ENCODE measurements around the gene GYPA.
"Not testable (repeated sequence)": the region's sequence is repeated elsewhere in the genome, so short reads cannot be mapped to it uniquely, and the experiment has no call there.

GYPA gene

DNA sequence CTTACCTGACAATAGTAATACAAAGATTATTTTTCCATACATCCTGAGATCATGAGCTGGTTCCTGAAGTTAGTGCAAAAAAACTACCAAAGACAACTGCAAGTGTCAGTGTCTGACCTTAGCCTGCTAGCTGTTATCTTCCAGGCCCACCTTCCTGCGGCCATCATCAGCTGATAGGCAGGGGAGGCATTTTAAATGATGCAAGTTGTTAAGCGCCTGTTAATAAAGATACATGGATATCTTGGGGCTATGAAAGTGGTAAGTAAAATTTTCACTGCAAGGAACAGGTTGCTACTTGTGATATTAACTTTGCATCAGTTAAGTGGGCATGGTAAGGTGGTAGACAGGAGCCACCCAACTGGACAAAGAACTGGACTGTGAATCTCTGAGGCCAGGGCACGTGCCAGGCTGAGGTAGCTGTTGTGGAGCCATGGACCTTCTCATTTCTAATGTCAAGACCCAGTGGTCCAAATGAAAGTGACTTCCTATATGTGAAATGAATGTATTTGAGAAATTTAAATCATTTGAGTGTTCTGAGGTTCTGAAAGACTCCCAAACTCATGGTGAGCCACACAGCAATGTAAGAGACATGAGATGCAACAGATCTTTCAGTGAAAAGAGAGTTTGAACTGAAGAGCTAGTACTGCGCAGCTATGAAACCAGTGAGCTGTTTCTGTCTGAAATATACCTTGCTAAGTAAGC, at the start of gene GYPA:
TSS of gene GYPA (minus strand) at position 125 of the 702 bp plus-strand sequence. CDS start at position 42, 83 bp downstream.
- ATAC-seq = not testable (repeated sequence)

GRCh38 chr4:144190009-144190408, 49.5 kb upstream of the GYPA start:
- no peak for ATAC-seq
- no peak for TF ChIP-seq ESRRG (CRISPR knock-in tag; IDR thresholded peaks at IDR 0.05)
- TF ChIP-seq, protein P1, sequence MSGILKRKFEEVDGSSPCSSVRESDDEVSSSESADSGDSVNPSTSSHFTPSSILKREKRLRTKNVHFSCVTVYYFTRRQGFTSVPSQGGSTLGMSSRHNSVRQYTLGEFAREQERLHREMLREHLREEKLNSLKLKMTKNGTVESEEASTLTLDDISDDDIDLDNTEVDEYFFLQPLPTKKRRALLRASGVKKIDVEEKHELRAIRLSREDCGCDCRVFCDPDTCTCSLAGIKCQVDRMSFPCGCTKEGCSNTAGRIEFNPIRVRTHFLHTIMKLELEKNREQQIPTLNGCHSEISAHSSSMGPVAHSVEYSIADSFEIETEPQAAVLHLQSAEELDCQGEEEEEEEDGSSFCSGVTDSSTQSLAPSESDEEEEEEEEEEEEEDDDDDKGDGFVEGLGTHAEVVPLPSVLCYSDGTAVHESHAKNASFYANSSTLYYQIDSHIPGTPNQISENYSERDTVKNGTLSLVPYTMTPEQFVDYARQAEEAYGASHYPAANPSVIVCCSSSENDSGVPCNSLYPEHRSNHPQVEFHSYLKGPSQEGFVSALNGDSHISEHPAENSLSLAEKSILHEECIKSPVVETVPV (CRISPR knock-in tag; IDR thresholded peaks at IDR 0.05) = no peak
- TF ChIP-seq GLIS3 (CRISPR knock-in tag; IDR thresholded peaks at IDR 0.05) = no peak
- no peak for TF ChIP-seq TCF4 (CRISPR knock-in tag; IDR thresholded peaks at IDR 0.05; ENCODE audit: borderline replicate concordance)
- no peak for TF ChIP-seq ZC3H10 (CRISPR knock-in tag; IDR thresholded peaks at IDR 0.05)
- no peak for TF ChIP-seq TOX (CRISPR knock-in tag; IDR thresholded peaks at IDR 0.05; ENCODE audit: borderline replicate concordance)
- TF ChIP-seq CSDC2 (CRISPR knock-in tag; IDR thresholded peaks at IDR 0.05) = no peak
- TF ChIP-seq ZFP3 (CRISPR knock-in tag; IDR thresholded peaks at IDR 0.05) = no peak
- TF ChIP-seq ZNF8 (CRISPR knock-in tag; IDR thresholded peaks at IDR 0.05) = no peak
- TF ChIP-seq, protein P2, sequence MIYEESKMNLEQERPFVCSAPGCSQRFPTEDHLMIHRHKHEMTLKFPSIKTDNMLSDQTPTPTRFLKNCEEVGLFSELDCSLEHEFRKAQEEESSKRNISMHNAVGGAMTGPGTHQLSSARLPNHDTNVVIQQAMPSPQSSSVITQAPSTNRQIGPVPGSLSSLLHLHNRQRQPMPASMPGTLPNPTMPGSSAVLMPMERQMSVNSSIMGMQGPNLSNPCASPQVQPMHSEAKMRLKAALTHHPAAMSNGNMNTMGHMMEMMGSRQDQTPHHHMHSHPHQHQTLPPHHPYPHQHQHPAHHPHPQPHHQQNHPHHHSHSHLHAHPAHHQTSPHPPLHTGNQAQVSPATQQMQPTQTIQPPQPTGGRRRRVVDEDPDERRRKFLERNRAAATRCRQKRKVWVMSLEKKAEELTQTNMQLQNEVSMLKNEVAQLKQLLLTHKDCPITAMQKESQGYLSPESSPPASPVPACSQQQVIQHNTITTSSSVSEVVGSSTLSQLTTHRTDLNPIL (CRISPR knock-in tag; IDR thresholded peaks at IDR 0.05; ENCODE audit: low read depth) = no peak
- TF ChIP-seq ZNF70 (CRISPR knock-in tag; IDR thresholded peaks at IDR 0.05) = no peak
- TF ChIP-seq ZNF565 (CRISPR knock-in tag; conservative IDR thresholded peaks at IDR 0.05; ENCODE audit: low read depth) = no peak
- TF ChIP-seq ZFP30 (CRISPR knock-in tag; IDR thresholded peaks at IDR 0.05) = no peak

DNA sequence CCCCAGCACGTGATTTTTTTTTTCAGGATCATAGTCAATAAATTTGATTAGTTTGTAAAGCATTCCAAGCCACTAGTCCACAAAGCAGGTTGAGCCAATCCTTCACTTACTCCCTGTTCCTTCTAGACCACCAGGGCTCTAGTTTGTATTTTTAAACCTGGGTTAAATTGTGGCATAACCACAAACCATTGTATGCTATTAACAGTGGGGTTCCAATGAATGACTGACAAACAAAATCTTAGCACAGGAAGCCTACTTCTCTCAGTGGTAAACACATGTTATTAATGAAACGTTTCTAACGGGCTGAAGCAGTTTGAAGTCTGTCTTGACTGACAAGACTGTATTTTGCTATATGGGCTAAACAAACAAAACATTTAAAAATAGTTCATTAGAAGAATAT, 48.6 kb upstream of the GYPA start:
- no peak for ATAC-seq

GRCh38 chr4:144185086-144185485, 44.6 kb upstream of the GYPA start:
- TF ChIP-seq TCF4 (CRISPR knock-in tag; IDR thresholded peaks at IDR 0.05; ENCODE audit: borderline replicate concordance) (no peak), ZNF8 (CRISPR knock-in tag; IDR thresholded peaks at IDR 0.05) (no peak), ZFP30 (CRISPR knock-in tag; IDR thresholded peaks at IDR 0.05) (no peak), BACH2 (CRISPR knock-in tag; IDR thresholded peaks at IDR 0.05; ENCODE audit: borderline replicate concordance) (no peak), ZC3H10 (CRISPR knock-in tag; IDR thresholded peaks at IDR 0.05) (no peak)
- no peak for ATAC-seq

More for the DNA sequence above, 48.6 kb upstream of the GYPA start:
- no peak for TF ChIP-seq BACH2 (CRISPR knock-in tag; IDR thresholded peaks at IDR 0.05; ENCODE audit: borderline replicate concordance)
- no peak for TF ChIP-seq ARNTL (CRISPR knock-in tag; IDR thresholded peaks at IDR 0.05; ENCODE audit: borderline replicate concordance, low read depth)
- TF ChIP-seq TOX (CRISPR knock-in tag; IDR thresholded peaks at IDR 0.05; ENCODE audit: borderline replicate concordance) = no peak
- no peak for TF ChIP-seq PPARA (CRISPR knock-in tag; IDR thresholded peaks at IDR 0.05; ENCODE audit: borderline replicate concordance)
- no peak for TF ChIP-seq ISL1 (CRISPR knock-in tag; IDR thresholded peaks at IDR 0.05)
- no peak for TF ChIP-seq GLIS3 (CRISPR knock-in tag; IDR thresholded peaks at IDR 0.05)
- TF ChIP-seq TCF4 (CRISPR knock-in tag; IDR thresholded peaks at IDR 0.05; ENCODE audit: borderline replicate concordance) = no peak
- TF ChIP-seq, protein P3, sequence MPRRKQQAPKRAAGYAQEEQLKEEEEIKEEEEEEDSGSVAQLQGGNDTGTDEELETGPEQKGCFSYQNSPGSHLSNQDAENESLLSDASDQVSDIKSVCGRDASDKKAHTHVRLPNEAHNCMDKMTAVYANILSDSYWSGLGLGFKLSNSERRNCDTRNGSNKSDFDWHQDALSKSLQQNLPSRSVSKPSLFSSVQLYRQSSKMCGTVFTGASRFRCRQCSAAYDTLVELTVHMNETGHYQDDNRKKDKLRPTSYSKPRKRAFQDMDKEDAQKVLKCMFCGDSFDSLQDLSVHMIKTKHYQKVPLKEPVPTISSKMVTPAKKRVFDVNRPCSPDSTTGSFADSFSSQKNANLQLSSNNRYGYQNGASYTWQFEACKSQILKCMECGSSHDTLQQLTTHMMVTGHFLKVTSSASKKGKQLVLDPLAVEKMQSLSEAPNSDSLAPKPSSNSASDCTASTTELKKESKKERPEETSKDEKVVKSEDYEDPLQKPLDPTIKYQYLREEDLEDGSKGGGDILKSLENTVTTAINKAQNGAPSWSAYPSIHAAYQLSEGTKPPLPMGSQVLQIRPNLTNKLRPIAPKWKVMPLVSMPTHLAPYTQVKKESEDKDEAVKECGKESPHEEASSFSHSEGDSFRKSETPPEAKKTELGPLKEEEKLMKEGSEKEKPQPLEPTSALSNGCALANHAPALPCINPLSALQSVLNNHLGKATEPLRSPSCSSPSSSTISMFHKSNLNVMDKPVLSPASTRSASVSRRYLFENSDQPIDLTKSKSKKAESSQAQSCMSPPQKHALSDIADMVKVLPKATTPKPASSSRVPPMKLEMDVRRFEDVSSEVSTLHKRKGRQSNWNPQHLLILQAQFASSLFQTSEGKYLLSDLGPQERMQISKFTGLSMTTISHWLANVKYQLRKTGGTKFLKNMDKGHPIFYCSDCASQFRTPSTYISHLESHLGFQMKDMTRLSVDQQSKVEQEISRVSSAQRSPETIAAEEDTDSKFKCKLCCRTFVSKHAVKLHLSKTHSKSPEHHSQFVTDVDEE (CRISPR knock-in tag; IDR thresholded peaks at IDR 0.05) = no peak

DNA sequence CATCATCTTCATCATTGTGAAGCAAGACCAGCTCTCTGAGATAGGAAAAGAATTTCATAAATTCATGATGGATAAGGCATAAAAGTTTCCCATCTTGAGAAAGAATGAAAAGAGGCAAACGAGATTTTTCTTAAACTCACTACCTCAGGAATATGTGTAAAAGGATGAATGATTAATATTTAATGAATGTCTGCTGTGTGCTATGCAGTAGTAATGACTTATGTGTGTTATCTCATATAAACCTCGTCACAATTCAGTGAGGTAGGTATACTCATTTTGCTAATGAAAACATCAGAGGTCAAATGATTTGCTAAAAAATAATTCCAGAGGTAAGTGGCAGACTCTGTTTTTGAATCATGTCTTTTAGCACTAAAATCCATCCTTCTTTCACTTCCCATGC, 42.6 kb upstream of the GYPA start:
- TF ChIP-seq POU6F1 (CRISPR knock-in tag; IDR thresholded peaks at IDR 0.05; ENCODE audit: borderline replicate concordance, low read depth) (no peak), RARB (CRISPR knock-in tag; IDR thresholded peaks at IDR 0.05) (no peak), BACH2 (CRISPR knock-in tag; IDR thresholded peaks at IDR 0.05; ENCODE audit: borderline replicate concordance) (no peak), ISL1 (CRISPR knock-in tag; IDR thresholded peaks at IDR 0.05) (no peak), CSDC2 (CRISPR knock-in tag; IDR thresholded peaks at IDR 0.05) (no peak), OSR1 (CRISPR knock-in tag; IDR thresholded peaks at IDR 0.05) (no peak), ZNF8 (CRISPR knock-in tag; IDR thresholded peaks at IDR 0.05) (no peak), ZNF70 (CRISPR knock-in tag; IDR thresholded peaks at IDR 0.05) (no peak), ZFP30 (CRISPR knock-in tag; IDR thresholded peaks at IDR 0.05) (no peak), ZC3H10 (CRISPR knock-in tag; IDR thresholded peaks at IDR 0.05) (no peak), ESRRG (CRISPR knock-in tag; IDR thresholded peaks at IDR 0.05) (no peak), GLIS3 (CRISPR knock-in tag; IDR thresholded peaks at IDR 0.05) (no peak)
- TF ChIP-seq, protein P2 (CRISPR knock-in tag; IDR thresholded peaks at IDR 0.05; ENCODE audit: low read depth) = no peak
- no peak for ATAC-seq
